Astrocyte of the cerebellum (primary cell): ENCODE measurements around the gene PGM2.

ENCODE experiments used
- DNase-seq: peaks from one replicate; pipeline ENCODE4 v3.0.0-alpha.2; 2011; ENCODE audit warnings: low read depth
- H3K4me3 ChIP-seq: 2 replicates; pipeline ENCODE4 v1.5.1; 2011; ENCODE audit warnings: mild to moderate bottlenecking, low read depth, low read length, moderate library complexity
- in situ Hi-C: cut with HindIII; loops from 2 replicates; pipeline ENCODE4 v1.10.0; 2017; ENCODE audit warnings: low sequenced_read_pairs
- TF ChIP-seq, protein P1 (sequence below): IDR thresholded peaks from 2 replicates; pipeline ENCODE4 v1.5.1; 2012; ENCODE audit warnings: low read length, low read depth, moderate library complexity, mild to moderate bottlenecking; ENCODE audit errors: missing control alignments

PGM2 gene

DNA sequence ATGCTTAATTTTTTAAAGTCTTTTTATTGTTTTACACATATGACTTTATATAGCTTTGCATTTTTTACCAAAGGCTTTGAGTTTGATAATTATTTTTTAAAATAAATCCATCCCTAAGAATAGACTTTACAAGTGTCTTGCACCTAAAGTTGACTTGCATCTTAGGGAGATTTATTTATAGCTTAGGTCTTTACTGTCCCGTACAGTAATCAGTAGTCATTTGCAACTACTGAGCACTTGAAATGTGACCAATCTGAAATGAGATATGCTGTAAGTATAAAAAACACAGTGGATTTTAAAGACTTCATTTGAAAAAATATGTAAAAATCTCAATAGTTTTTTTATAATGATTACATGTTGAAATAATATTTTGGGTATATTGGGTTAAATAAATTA is 83.6 kb downstream of the PGM2 start:
- H3K4me3 ChIP-seq, result no peak overlapping the region
- DNase-seq, result no peak
- in situ Hi-C loops, result no loop called here
- TF ChIP-seq, protein P1, sequence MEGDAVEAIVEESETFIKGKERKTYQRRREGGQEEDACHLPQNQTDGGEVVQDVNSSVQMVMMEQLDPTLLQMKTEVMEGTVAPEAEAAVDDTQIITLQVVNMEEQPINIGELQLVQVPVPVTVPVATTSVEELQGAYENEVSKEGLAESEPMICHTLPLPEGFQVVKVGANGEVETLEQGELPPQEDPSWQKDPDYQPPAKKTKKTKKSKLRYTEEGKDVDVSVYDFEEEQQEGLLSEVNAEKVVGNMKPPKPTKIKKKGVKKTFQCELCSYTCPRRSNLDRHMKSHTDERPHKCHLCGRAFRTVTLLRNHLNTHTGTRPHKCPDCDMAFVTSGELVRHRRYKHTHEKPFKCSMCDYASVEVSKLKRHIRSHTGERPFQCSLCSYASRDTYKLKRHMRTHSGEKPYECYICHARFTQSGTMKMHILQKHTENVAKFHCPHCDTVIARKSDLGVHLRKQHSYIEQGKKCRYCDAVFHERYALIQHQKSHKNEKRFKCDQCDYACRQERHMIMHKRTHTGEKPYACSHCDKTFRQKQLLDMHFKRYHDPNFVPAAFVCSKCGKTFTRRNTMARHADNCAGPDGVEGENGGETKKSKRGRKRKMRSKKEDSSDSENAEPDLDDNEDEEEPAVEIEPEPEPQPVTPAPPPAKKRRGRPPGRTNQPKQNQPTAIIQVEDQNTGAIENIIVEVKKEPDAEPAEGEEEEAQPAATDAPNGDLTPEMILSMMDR, result no peak
